HEK293 (cell line): ENCODE data around the gene RNASE8.
A peak's percentile ranks its signal among the peaks of the same experiment; 100 is the strongest.

Experiments used
- CTCF ChIA-PET: fragments of 350-600 bp; formaldehyde crosslinking; extraction: SDS; loops from one replicate; lab custom pipeline; 2021; ENCODE audit warnings: antibody characterized with exemption; lab: Yijun Ruan, JAX
- POLR2A ChIA-PET: fragments of 300-600 bp; formaldehyde crosslinking; extraction: SDS; loops from one replicate; lab custom pipeline; 2020; ENCODE audit warnings: antibody characterized with exemption, inconsistent platforms; lab: Yijun Ruan, JAX
- H3K27ac ChIP-seq: fragments of 200-500 bp; sonication (Bioruptor generic); 2 replicates; pipeline ENCODE4 v1.5.1; 2014; ENCODE audit warnings: low read depth, low read length, control low read depth, inconsistent platforms; ENCODE audit errors: extremely low read depth
- H3K36me3 ChIP-seq, 2 experiments: fragments of 200-500 bp in 1 of 2; sonication (Bioruptor generic) in 1 of 2; 1 replicate in 1 of 2; 2 replicates in 1 of 2; pipeline ENCODE4 v1.5.1; 2014 to 2017; ENCODE audit warnings: inconsistent platforms in 2 of 2, low read length in 2 of 2; ENCODE audit not compliant: control insufficient read depth in 2 of 2, insufficient read depth in 1 of 2
- H3K4me1 ChIP-seq: fragments of 200-500 bp; sonication (Bioruptor generic); 2 replicates; pipeline ENCODE4 v1.5.1; 2014; ENCODE audit warnings: mild to moderate bottlenecking, low read length, inconsistent platforms; ENCODE audit not compliant: control insufficient read depth, insufficient read depth
- H3K4me3 ChIP-seq: 2 replicates; pipeline ENCODE4 v1.5.1; 2011; ENCODE audit warnings: low read depth, mild to moderate bottlenecking, control low read depth, low read length, moderate library complexity
- H3K9me3 ChIP-seq: fragments of 200-500 bp; sonication (Bioruptor generic); 2 replicates; pipeline ENCODE4 v1.5.1; 2014; ENCODE audit warnings: low read depth, low read length, inconsistent platforms; ENCODE audit not compliant: control insufficient read depth, insufficient read depth
- IKZF3 ChIP-seq: fragments of 450-650 bp; IDR thresholded peaks from 2 replicates; pipeline ENCODE4 v1.5.0; 2018; ENCODE audit warnings: missing biosample characterization, mild to moderate bottlenecking, missing genetic modification characterization, moderate library complexity
- OSR2 ChIP-seq: fragments of 450-650 bp; formaldehyde crosslinking; IDR thresholded peaks from 2 replicates; pipeline ENCODE4 v1.5.1; 2016; ENCODE audit warnings: missing biosample characterization, missing genetic modification characterization
- PATZ1 ChIP-seq: fragments of 450-650 bp; formaldehyde crosslinking; IDR thresholded peaks from 2 replicates; pipeline ENCODE4 v1.5.1; 2016; ENCODE audit warnings: missing biosample characterization, missing genetic modification characterization
- ZBTB48 ChIP-seq: fragments of 450-650 bp; formaldehyde crosslinking; IDR thresholded peaks from 2 replicates; pipeline ENCODE4 v1.5.1; 2016; ENCODE audit warnings: missing biosample characterization, missing genetic modification characterization
- ZBTB8A ChIP-seq: fragments of 450-650 bp; formaldehyde crosslinking; IDR thresholded peaks from 2 replicates; pipeline ENCODE4 v1.5.1; 2016; ENCODE audit warnings: missing biosample characterization, missing genetic modification characterization
- ZFHX2 ChIP-seq: fragments of 450-650 bp; formaldehyde crosslinking; conservative IDR thresholded peaks from 2 replicates; pipeline ENCODE4 v1.5.1; 2016; ENCODE audit warnings: missing biosample characterization, missing genetic modification characterization
- ZIC2 ChIP-seq: fragments of 450-650 bp; formaldehyde crosslinking; IDR thresholded peaks from 2 replicates; pipeline ENCODE4 v1.5.1; 2016; ENCODE audit warnings: missing biosample characterization, missing genetic modification characterization
- ZNF132 ChIP-seq: fragments of 450-650 bp; formaldehyde crosslinking; IDR thresholded peaks from 2 replicates; pipeline ENCODE4 v1.5.1; 2017; ENCODE audit warnings: missing biosample characterization, missing genetic modification characterization, borderline replicate concordance
- ZNF146 ChIP-seq: fragments of 450-650 bp; formaldehyde crosslinking; IDR thresholded peaks from 2 replicates; pipeline ENCODE4 v1.5.1; 2016; ENCODE audit warnings: missing biosample characterization, missing genetic modification characterization
- ZNF184 ChIP-seq: fragments of 450-650 bp; IDR thresholded peaks from 2 replicates; pipeline ENCODE4 v1.5.1; 2018; ENCODE audit warnings: missing biosample characterization, mild to moderate bottlenecking, missing genetic modification characterization
- ZNF302 ChIP-seq: fragments of 450-650 bp; formaldehyde crosslinking; IDR thresholded peaks from 2 replicates; pipeline ENCODE4 v1.5.1; 2016; ENCODE audit warnings: missing biosample characterization, missing genetic modification characterization, low read depth
- ZNF391 ChIP-seq: fragments of 450-650 bp; formaldehyde crosslinking; IDR thresholded peaks from 2 replicates; pipeline ENCODE4 v1.5.1; 2016; ENCODE audit warnings: low read depth, missing biosample characterization, missing genetic modification characterization, borderline replicate concordance
- ZNF549 ChIP-seq: fragments of 450-650 bp; IDR thresholded peaks from 2 replicates; pipeline ENCODE4 v1.5.1; 2018; ENCODE audit warnings: missing biosample characterization, missing genetic modification characterization, mild to moderate bottlenecking, inconsistent platforms, moderate library complexity
- ZNF571 ChIP-seq: fragments of 450-650 bp; formaldehyde crosslinking; IDR thresholded peaks from 2 replicates; pipeline ENCODE4 v1.5.0; 2017; ENCODE audit warnings: missing biosample characterization, missing genetic modification characterization
- ZNF600 ChIP-seq: fragments of 450-650 bp; formaldehyde crosslinking; IDR thresholded peaks from 2 replicates; pipeline ENCODE4 v1.5.1; 2016; ENCODE audit warnings: missing biosample characterization, missing genetic modification characterization
- ZNF624 ChIP-seq: fragments of 450-650 bp; formaldehyde crosslinking; IDR thresholded peaks from 2 replicates; pipeline ENCODE4 v1.5.1; 2017; ENCODE audit warnings: missing biosample characterization, missing genetic modification characterization
- ZNF658 ChIP-seq: fragments of 450-650 bp; formaldehyde crosslinking; IDR thresholded peaks from 2 replicates; pipeline ENCODE4; 2016; ENCODE audit warnings: missing biosample characterization, missing genetic modification characterization
- ZNF776 ChIP-seq: fragments of 450-650 bp; formaldehyde crosslinking; IDR thresholded peaks from 2 replicates; pipeline ENCODE4 v1.5.0; 2017; ENCODE audit warnings: missing biosample characterization, missing genetic modification characterization, borderline replicate concordance
- TF ChIP-seq, protein P1 (sequence below): fragments of 450-650 bp; formaldehyde crosslinking; IDR thresholded peaks from 2 replicates; pipeline ENCODE4 v1.5.1; 2016; ENCODE audit warnings: missing biosample characterization, missing genetic modification characterization
- TF ChIP-seq, protein P2 (sequence below): fragments of 450-650 bp; formaldehyde crosslinking; IDR thresholded peaks from 2 replicates; pipeline ENCODE4 v1.5.1; 2016; ENCODE audit warnings: missing biosample characterization, missing genetic modification characterization, borderline replicate concordance

The RNASE8 gene

GRCh38 chr14:21095430-21096205, 38.0 kb downstream of the RNASE8 start:
- H3K36me3 ChIP-seq = peaks cover 7 to 26% of the 10 kb centered on the region in 2 experiments; a peak in 2 of 3 replicates
- H3K4me1 ChIP-seq = peaks cover 17% of the 10 kb centered on the region; the same call in 1 of the 2 replicates
- ChIA-PET CTCF (interaction anchor here (0.5 to 6.9 kb wide), 7 partner anchors 8 to 123 kb away, joined by 3 to 175 read pairs (median 7); partner anchors contain the start of genes ARHGEF40 and TMEM253), POLR2A (interaction anchor here (0.7 to 4.4 kb wide), 5 partner anchors 9 to 81 kb away, joined by 3 to 33 read pairs (median 8); partner anchors contain the start of gene ARHGEF40)
- H3K4me3 ChIP-seq = no peak overlapping the region
- no peaks in the 10 kb centered on the region for H3K9me3 ChIP-seq
- TF ChIP-seq ZNF302 (no peak), OSR2 (tag by site-specific recombination) (peak; percentile 66)
- TF ChIP-seq, protein P1, sequence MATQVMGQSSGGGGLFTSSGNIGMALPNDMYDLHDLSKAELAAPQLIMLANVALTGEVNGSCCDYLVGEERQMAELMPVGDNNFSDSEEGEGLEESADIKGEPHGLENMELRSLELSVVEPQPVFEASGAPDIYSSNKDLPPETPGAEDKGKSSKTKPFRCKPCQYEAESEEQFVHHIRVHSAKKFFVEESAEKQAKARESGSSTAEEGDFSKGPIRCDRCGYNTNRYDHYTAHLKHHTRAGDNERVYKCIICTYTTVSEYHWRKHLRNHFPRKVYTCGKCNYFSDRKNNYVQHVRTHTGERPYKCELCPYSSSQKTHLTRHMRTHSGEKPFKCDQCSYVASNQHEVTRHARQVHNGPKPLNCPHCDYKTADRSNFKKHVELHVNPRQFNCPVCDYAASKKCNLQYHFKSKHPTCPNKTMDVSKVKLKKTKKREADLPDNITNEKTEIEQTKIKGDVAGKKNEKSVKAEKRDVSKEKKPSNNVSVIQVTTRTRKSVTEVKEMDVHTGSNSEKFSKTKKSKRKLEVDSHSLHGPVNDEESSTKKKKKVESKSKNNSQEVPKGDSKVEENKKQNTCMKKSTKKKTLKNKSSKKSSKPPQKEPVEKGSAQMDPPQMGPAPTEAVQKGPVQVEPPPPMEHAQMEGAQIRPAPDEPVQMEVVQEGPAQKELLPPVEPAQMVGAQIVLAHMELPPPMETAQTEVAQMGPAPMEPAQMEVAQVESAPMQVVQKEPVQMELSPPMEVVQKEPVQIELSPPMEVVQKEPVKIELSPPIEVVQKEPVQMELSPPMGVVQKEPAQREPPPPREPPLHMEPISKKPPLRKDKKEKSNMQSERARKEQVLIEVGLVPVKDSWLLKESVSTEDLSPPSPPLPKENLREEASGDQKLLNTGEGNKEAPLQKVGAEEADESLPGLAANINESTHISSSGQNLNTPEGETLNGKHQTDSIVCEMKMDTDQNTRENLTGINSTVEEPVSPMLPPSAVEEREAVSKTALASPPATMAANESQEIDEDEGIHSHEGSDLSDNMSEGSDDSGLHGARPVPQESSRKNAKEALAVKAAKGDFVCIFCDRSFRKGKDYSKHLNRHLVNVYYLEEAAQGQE (tag by site-specific recombination) = peak; percentile 98
- H3K27ac ChIP-seq = no peak overlapping the region; the same call in 1 of the 2 replicates

- CTCF ChIA-PET = interaction anchor here (0.6 to 6.9 kb wide), 8 partner anchors 8 to 346 kb away, joined by 3 to 175 read pairs (median 6); partner anchors contain the start of gene TMEM253
- H3K4me3 ChIP-seq = no peak overlapping the region
These were observed 38.8 kb downstream of the RNASE8 start for GRCh38 chr14:21096438-21096837.

GRCh38 chr14:21096978-21097635, 39.5 kb downstream of the RNASE8 start:
- Histone ChIP-seq H3K4me1 (peaks cover 17% of the 10 kb centered on the region; the same call in 1 of the 2 replicates), H3K4me3 (peak overlapping the region; percentile 35), H3K36me3 (peaks cover 0 to 11% of the 10 kb centered on the region in 2 experiments; a peak in 1 of 3 replicates), H3K27ac (peak overlapping the region; percentile 72)
- ChIA-PET POLR2A (interaction anchor here (1.4 to 2.9 kb wide), 3 partner anchors 10 to 34 kb away, joined by 3 to 18 read pairs (median 4); partner anchors contain the start of gene ARHGEF40), CTCF (interaction anchor here (0.6 to 6.9 kb wide), 7 partner anchors 10 to 345 kb away, joined by 3 to 136 read pairs (median 6); no protein-coding TSS in a partner anchor)
- TF ChIP-seq ZNF658 (tag by site-specific recombination) = no peak
- TF ChIP-seq, protein P2, sequence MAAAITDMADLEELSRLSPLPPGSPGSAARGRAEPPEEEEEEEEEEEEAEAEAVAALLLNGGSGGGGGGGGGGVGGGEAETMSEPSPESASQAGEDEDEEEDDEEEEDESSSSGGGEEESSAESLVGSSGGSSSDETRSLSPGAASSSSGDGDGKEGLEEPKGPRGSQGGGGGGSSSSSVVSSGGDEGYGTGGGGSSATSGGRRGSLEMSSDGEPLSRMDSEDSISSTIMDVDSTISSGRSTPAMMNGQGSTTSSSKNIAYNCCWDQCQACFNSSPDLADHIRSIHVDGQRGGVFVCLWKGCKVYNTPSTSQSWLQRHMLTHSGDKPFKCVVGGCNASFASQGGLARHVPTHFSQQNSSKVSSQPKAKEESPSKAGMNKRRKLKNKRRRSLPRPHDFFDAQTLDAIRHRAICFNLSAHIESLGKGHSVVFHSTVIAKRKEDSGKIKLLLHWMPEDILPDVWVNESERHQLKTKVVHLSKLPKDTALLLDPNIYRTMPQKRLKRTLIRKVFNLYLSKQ (tag by site-specific recombination) = no peak
- no peak for TF ChIP-seq ZNF549 (tag by site-specific recombination)
- 0 out of 2 replicates have a peak, but pooled peaks have one; percentile 2 for TF ChIP-seq PATZ1 (tag by site-specific recombination)
- TF ChIP-seq IKZF3 (tag by site-specific recombination) = no peak
- TF ChIP-seq ZBTB8A (tag by site-specific recombination) = no peak
- no peak for TF ChIP-seq ZFHX2 (tag by site-specific recombination)
- peak; percentile 63 for TF ChIP-seq ZBTB48 (tag by site-specific recombination)
- TF ChIP-seq, all 188 proteins: peak for 2
- no peaks in the 10 kb centered on the region for H3K9me3 ChIP-seq

More at GRCh38 chr14:21096438-21096837, 38.8 kb downstream of the RNASE8 start:
- Histone ChIP-seq H3K9me3 (no peaks in the 10 kb centered on the region), H3K27ac (no peak overlapping the region), H3K36me3 (peaks cover 1 to 18% of the 10 kb centered on the region in 2 experiments; a peak in 2 of 3 replicates), H3K4me1 (peaks cover 17% of the 10 kb centered on the region; the same call in 1 of the 2 replicates)
- TF ChIP-seq, protein P2 (tag by site-specific recombination) = no peak
- TF ChIP-seq ZNF184 (no peak), ZIC2 (tag by site-specific recombination) (no peak), ZNF624 (no peak), ZNF600 (tag by site-specific recombination) (no peak), ZNF571 (tag by site-specific recombination) (no peak), ZNF146 (no peak), ZNF776 (no peak), ZNF132 (tag by site-specific recombination) (no peak), ZNF391 (tag by site-specific recombination) (no peak)
- POLR2A ChIA-PET = interaction anchor here (1.4 to 2.9 kb wide), 3 partner anchors 8 to 33 kb away, joined by 3 to 18 read pairs (median 8); partner anchors contain the start of gene ARHGEF40
